C1 segment of cervical spinal cord (tissue), 14 donors: ENCODE measurements around the gene C2orf15.
"Not testable (repeated sequence)": the region's sequence is repeated elsewhere in the genome, so short reads cannot be mapped to it uniquely, and the experiment has no call there.

Experiments
- DNase-seq, 14 donors: peaks; one replicate each; lab custom pipeline; 2025; lab: John Stamatoyannopoulos, UW

Gene C2orf15

GRCh38 chr2:99141110-99142108, at the start of gene C2orf15:
C2orf15 (plus strand) TSS chr2:99141707; CDS start chr2:99150559, 8,852 bp downstream.
- peak; percentile 55 to 100 (median 88) for DNase-seq

DNA sequence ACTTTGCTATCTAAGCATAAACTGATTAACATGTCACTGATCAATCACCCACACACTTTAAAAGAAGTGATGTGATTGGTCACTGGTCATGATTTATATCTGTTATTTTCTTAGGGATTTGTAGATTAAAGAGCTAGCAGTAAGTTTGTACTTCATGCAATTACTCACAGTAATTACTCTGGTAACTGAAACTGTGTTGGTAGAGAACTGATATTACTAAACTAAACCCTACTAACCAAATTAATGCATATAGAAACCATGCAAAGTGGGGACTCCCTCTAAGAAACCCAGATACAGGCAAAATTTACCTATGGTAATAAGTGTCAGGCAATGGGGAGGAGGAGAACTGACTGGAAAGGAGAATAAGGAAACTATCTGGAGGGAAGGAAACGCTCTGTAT, 44.8 kb upstream of the C2orf15 start:
- no peak for DNase-seq

DNA sequence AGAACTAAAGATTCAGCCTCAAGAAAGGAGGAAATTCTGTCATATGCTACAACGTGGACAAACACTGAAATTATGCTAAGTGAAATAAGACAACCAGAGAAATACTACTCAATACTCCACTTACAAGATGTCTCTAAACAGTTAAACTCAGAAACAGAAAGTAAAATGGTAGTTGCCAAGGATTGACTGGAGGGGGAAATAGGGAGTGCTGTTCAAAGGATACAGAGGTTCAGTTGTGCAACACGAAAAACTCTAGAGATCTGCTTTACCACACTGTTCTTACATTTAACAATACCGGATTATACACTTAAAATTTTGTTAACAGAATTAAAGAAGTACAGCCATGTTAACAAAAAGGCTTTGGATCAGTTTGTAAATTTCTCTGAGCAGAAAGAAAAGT, 39.8 kb upstream of the C2orf15 start:
- no peak for DNase-seq

GRCh38 chr2:99104006-99104405, 37.5 kb upstream of the C2orf15 start:
- no peak for DNase-seq

DNA sequence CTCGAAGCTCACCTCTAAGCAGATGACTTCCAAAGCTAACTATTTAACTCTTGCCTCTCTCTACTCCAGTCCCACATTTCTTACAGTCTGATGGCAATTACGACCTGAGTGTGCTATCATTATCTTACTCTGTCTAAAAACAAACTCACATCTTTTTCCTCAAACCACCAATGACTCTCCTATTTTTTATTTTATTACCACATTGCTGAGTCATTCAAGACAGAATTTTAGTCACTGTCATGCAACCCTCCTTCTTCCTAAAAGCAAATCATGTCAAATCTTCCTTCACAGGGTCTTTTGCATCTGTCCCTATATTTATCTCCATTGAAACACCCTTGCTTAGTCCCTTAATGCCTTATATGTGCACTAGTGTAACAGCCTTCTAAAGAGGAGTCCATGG, 34.6 kb upstream of the C2orf15 start:
- no peak for DNase-seq

DNA sequence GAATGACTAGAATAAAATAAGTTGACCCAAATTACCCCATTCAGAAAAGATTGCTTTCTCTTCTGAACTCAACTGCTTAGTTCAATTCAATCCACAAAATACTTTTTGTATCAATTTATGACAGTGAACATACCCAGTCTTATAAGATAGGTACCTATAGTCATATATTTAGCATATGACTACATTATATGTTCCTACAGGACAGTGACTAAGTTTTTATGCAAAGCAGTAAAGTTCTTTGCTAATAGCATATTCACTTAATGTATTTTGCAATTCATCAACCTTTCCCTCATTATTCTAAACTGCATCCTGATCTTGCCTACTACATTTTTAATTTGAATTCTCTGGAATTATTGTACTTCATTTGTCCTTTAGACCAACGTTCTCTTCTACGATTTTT, 30.3 kb upstream of the C2orf15 start:
- DNase-seq: no peak

- no peak for DNase-seq
Measured at GRCh38 chr2:99111945-99112344, 29.6 kb upstream of the C2orf15 start.

DNA sequence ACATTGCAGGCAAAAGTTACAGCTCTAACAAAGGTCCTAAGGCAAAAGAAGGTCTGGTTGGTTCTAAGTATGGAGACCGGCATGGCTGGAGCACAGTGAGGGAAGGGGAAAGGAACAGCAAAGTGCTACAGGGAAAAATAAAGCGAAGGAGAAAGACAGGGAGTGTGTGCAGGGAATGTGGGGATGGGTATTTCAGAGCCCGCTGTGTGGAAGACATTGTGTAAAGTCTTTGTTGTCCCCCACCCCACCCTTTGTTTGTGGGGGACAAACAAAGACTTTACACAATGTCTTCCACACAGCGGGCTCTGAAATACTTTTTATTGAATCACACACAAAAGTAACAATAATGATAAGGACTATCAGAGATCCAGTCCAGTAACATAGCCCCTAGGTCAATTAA, 28.9 kb upstream of the C2orf15 start:
- peak in 3 of 14 donors; percentile 1 to 8 (median 3) for DNase-seq

DNA sequence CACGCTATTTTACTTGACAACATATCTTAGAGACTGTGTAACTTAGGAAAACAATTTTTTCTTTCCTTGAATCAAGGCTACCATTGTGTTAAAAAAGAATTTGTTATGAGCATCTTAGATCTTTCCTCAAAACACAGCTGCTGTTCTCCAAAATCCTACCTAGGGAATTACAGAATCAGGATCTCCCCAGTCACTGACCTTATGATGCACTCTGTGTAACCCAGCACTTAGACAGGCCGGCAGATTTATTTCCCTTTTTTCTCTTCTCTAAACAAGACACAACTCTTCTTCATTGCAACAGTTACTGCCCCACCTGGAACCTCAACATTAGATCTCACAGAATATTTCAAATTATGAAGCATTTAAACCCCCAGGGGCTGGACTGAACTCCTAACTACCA, 13.5 kb upstream of the C2orf15 start:
- DNase-seq: no peak

DNA sequence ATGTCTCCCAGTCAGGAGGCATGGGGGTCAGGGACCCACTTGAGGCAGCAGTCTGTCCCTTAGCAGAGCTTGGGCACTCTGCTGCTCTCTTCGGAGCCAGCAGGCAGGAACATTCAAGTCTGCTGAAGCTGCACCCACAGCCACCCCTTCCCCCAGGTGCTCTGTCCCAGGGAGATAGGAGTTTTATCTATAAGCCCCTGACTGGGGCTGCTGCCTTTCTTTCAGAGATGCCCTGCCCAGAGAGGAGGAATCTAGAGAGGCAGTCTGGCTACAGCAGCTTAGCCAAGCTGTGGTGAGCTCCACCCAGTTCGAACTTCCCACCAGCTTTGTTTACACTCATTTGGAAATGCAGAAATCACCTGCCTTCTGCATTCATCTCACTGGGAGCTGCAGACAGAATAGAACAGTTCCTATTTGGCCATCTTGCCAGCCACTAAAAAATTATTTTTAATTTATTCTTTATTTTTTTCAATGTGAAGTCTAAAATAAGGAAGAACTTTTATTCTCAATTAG, 6.4 kb upstream of the C2orf15 start:
- DNase-seq: not testable (repeated sequence)

DNA sequence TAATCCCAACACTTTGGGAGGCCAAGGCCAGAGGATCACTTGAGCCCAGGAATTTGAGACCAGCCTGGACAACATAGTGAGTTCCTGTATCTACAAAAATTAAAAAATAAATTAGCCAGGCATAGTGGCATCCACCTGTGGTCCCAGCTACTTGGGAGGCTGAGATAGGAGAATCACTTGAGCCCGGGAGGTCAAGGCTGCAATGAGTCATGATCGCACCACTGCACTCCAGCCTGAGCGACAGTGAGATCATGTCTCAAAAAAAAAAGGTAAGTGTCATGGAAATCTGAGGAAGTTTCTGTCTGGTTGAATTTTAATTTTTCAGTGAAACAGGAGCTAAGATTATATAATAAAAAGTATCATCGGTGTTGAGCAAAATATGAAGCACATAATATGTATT, 2.5 kb upstream of the C2orf15 start:
- no peak for DNase-seq

GRCh38 chr2:99140056-99140859, 1.2 kb upstream of the C2orf15 start:
- no peak for DNase-seq

DNA sequence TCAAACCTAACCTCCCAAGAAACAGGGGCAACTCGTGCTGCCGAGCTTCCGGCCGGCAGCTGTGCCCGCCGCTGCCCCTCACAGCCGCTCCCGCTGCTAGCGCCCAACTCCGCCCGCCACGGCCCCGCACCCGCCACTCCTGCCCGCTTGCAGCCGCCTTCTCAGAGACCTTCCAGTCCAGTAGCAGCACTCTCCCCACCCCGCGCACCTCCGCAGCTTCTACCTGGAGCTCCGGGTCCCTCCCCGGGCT, 722 bp upstream of the C2orf15 start:
- DNase-seq: no peak

GRCh38 chr2:99150706-99151105, 9.2 kb downstream of the C2orf15 start:
- DNase-seq: no peak

- DNase-seq: no peak
Measured at GRCh38 chr2:99152199-99152895, 10.8 kb downstream of the C2orf15 start.

DNA sequence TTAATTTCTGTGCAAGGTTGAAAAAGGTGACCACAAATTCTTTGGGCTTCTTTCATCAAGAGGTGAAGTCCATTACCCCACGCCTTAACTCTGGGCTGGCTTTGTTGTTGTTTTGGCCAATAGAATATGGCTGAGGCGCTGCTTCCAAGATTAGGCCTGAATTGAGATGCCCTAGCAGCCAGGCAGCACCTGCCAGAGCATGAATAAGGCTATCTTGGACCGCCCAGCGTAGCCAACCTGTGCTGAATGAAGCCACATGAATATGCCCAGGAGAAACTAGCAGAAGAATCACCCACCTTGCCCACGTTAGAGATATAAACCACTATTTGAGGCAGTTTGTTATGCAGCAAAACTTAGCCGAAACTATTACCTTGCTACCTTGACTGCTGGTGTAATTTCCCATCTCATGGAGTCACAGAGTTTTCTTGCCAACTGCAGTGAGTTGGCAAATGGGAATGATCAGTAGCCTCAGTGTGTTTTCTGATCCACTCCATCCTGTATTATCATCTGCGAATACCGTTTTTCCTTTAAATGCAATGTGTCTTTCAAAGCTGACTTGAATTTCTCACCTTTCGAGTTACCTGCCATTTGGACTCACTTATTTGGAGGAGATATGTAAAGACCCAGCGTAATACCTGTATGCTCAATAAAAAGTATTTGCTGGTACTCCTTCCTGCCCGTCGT, 12.6 kb downstream of the C2orf15 start:
- DNase-seq: peak in 5 of 14 donors; percentile 3 to 71 (median 9)

- DNase-seq: peak; percentile 33 to 92 (median 85)
Measured at GRCh38 chr2:99154643-99155536, 13.4 kb downstream of the C2orf15 start, which contains the start of the genes LIPT1 and TSGA10. LIPT1 (plus strand) TSS chr2:99154967; CDS start chr2:99161958, 6,991 bp downstream. TSGA10 (minus strand) TSS chr2:99154942; CDS start chr2:99109439, 45,503 bp downstream.

DNA sequence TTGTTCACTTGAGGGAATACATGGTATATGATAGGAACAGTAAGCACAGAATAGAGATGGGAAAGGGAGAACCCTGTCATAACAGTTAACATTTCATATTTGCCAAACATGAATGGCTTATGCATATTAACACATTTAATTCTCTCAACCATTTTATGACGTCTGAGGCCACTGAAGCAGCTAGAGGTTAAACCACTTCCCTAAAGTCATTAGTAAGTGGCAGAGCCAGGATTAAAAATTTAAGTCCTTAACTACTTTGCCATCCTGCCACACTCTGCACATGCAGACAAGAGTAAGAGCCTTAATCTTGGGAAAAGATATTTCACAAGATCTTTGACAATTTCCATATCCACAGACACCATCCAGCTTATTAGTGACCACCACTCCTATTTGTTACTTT, 15.4 kb downstream of the C2orf15 start:
- no peak for DNase-seq

DNA sequence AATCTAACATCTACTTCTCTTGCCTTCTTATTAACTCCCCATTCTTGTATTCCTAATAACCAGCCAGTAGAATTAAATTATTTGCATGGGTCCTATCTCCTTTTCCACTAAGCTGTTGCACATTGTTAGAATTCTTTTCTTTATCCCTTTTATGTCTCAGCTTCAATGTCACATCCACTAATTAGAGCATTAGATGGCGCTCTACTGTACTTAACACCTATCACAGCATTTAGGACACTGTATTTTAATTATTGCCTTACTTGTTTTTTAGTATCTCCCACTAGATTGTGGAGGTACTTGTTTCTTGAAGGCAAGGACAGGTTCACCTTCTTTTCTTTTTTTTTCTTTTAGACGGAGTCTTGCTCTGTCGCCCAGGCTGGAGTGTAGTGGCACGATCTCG, 17.1 kb downstream of the C2orf15 start:
- DNase-seq: no peak

GRCh38 chr2:99159594-99159993, 18.1 kb downstream of the C2orf15 start:
- DNase-seq: no peak
